HG03066 (cell line): ENCODE measurements around the gene TRPC3.

ENCODE experiments used
- ATAC-seq: cut with Tn5 transposase; IDR thresholded peaks from one replicate; pipeline ENCODE4 v1.9.1; 2021; ENCODE audit warnings: low read depth; ENCODE audit not compliant: unreplicated experiment

The TRPC3 gene

DNA sequence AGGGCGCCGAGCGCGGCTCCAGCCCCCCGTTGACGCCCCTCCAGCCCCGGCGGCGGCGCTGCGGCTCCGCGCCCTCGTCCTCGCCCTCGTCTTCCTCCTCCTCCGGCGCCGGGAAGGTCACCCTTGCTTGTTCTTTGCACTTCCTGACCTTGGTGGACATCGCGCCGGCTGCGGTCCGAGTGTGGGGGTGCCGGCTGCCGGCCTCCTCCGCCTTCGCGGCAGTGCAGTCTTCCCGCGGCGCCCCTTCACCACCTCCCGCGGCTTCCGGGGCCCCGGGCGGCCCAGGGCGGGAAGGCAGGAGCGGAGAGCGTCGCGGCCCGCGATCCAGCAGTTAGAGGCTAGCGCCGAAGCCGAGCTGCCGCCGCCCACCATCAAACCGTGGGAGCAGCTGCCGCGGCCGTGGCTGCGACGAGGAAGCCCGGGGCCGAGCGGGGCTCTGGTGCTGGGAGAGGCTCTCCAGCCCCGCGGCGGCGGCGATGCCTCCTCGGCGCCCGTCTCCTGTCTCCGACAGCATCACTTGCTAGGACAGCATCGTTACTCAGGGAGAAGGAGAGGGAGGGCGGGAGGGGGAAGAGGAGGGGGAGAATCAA, at the start of gene TRPC3:
TSS of gene TRPC3 (minus strand) at position 540 of the 590 bp plus-strand sequence. CDS start at position 160, 380 bp downstream.
- peak; percentile 36 for ATAC-seq

DNA sequence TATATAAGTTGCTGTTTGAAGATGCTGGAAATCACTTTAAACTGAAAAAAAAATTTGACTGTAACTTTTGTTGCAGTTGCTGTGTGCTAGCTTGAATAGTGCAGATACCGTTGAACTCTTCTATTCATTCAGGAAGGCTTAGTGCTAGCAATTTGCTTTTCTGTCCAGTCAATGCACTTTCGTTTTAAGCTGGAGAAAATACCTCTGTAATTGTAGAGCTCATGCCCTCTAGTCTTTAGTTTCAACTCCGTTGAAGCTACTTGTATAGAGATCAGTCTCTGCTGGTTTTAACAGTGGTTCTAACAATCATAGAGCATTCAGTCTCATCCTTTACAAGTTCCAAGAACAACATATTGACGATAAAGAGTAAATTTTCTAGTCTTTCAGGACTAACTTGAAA, 49.0 kb upstream of the TRPC3 start:
- ATAC-seq = no peak

- no peak for ATAC-seq
Observed at GRCh38 chr4:121998024-121998423, 46.2 kb upstream of the TRPC3 start.

DNA sequence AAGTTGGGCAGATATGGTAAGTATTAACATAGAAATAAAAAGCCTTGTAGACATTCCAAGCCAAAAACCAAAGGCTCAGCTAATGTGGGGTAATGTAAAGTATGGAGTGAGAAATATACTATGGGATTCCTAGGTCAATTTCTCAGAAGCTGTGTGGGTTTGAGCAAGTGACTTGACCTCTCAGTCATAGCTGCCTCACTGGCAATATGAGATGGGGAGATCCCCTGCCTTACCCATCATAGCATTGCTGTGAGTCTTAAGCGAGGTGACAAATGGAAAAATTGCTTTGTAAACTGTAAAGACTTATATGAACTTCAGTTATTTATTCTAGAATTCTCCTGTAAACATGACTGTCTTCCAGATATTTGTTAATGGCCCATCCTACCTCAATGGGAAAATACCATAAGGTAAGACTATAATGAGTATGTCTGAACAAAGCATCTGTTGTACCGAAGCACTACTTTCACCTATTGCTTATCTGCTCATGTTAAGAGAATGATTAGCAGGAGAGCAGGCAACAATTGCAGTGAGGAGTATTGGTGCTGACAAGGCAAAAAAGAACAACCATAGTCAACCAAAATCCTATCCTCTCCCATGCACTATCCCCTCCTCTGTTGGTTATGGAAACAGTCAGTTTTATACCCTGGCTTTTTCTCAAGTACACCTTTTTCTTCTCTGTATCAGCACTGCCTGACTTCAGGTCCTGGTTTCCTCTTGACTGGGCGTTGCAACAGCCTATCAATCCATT, 44.1 kb upstream of the TRPC3 start:
- no peak for ATAC-seq

DNA sequence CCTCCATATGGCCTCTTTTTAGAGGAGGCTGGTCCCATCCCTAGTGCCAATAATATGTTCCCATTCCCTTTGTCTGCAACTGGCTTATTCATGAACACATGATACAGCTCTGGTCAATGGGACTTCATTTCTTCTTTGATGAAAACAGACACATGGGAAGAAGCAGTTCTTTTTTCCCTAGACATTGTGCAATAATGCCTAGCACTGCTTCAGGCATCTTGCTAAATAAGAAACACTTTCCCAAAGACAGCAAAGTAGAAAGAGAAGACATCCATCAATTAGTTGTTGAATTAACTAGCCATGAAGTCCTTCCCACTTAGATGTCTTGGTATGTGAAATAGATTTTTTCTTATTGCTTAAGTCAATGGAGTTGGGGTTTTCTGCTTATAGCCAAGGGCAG, 40.1 kb upstream of the TRPC3 start:
- ATAC-seq = no peak

- ATAC-seq = no peak
Observed at GRCh38 chr4:121990489-121990888, 38.6 kb upstream of the TRPC3 start.

- ATAC-seq = no peak
Observed at GRCh38 chr4:121989715-121990114, 37.9 kb upstream of the TRPC3 start.

- no peak for ATAC-seq
Observed at GRCh38 chr4:121988950-121989349, 37.1 kb upstream of the TRPC3 start.

DNA sequence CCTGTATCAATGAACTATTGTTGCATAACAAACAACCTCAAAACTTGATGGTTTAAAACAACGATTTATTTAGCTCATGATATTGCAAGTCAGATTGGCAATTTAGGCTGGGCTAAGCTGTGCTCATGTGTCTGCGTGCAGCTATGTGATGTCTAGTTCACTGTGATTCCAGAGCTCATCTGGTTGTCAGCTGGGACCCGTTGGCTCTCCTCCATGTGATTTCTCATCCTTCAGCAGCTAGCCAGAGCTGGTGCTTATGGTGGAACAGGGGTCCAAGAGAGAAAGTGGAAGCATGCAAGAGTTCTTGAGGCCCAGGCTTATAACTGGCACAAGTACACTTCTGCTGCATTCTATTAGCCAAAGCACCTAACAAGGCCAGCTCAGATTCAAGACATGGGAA, 28.8 kb upstream of the TRPC3 start:
- ATAC-seq = no peak

GRCh38 chr4:121978172-121978516, 26.3 kb upstream of the TRPC3 start:
- ATAC-seq = peak; percentile 44

- peak; percentile 99 for ATAC-seq
Observed at GRCh38 chr4:121977251-121978171, 25.7 kb upstream of the TRPC3 start.

DNA sequence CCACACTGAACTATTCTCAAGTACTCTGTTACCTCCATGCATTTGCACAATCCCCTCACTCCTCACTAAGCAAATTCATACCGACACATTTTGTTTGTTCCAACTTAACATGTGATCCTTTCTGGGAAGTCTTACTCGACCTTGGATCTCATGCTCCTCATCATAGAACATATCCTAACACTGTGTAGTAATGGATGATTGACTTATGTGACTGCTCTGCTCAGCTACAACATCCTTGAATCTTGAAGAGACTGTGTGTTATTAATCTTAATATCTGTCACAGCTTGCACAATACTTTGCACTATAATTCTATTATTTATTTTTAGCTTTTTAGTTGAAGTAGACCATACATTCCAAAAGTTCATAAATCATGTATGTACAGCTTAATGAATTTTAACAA, 23.9 kb upstream of the TRPC3 start:
- no peak for ATAC-seq

- ATAC-seq = no peak
Observed at GRCh38 chr4:121973816-121974215, 22.0 kb upstream of the TRPC3 start.

- ATAC-seq = no peak
Observed at GRCh38 chr4:121968859-121969258, 17.0 kb upstream of the TRPC3 start.

GRCh38 chr4:121964958-121965357, 13.1 kb upstream of the TRPC3 start:
- ATAC-seq = no peak

- no peak for ATAC-seq
Observed at GRCh38 chr4:121960818-121961217, 9.0 kb upstream of the TRPC3 start.

- no peak for ATAC-seq
Observed at GRCh38 chr4:121958777-121959176, 6.9 kb upstream of the TRPC3 start.

DNA sequence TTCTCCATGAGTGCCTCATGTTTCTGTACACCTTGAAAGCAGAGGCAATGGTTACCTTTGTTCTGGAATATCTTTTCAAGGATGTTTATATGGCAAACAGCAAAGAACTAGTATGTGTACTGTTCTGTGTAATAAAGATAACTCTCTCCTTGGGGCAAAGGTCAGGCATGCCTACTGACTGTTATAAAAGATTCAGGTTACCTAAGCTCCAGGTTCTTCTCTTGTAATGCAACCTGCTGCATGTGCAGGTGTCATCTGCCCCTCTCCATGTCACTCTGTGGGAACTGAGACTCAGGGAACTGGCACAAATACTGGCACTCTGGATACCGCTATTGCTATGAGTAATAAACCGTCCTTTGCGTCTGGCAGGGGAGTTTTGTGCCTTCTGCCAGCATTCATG, 5.4 kb upstream of the TRPC3 start:
- ATAC-seq = no peak

DNA sequence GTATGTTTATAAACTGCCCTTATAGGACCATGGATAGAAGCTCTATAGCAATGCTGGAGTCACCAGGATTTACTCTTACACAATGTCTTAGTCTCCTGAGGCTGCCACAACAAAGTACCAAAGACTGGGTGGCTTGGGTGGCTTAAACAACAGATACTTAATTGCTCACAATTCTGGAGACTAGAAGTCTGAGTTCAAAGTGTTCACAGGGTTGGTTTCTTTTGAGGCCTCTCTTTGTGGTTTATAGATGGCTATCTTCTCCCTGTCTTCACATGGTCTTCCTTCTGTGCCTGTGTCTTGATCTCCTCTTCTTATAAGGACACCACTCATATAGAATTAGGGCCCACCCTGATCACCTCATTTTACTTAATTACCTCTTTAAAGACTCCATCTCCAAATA, 2.0 kb upstream of the TRPC3 start:
- ATAC-seq = no peak

DNA sequence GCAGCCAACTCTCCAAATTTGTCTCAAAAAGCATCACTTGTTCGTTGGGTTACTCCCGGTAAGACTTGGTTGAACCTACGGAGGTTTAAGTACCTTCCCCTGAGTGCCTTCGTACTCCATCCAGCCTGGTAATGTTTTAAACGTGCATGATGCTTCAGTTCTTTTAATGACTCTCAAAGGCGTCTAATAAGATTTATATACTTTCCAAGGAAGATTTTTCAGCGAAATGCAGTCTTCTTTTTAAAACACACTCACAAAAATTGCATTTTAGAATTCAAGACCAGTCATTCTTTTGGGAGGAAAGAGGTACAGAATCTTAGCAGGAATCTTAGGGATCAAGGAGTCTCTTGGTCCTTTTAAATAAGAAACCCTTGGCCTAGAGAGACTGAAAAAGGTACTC, 430 bp upstream of the TRPC3 start:
- no peak for ATAC-seq
